RWPE1 (cell line): ENCODE measurements around the gene VTI1A.

ENCODE experiments used
- CTCF ChIA-PET: fragments of 350-600 bp; sonication (Branson Sonifier 250); formaldehyde crosslinking; extraction: SDS; loops from one replicate; lab custom pipeline; 2021; lab: Yijun Ruan, JAX
- POLR2A ChIA-PET: fragments of 400-600 bp; formaldehyde crosslinking; extraction: SDS; loops from one replicate; lab custom pipeline; 2020; ENCODE audit warnings: antibody characterized with exemption; ENCODE audit not compliant: low non-redundant PET; lab: Yijun Ruan, JAX
- DNase-seq: peaks from one replicate; pipeline ENCODE4 v3.0.0; 2012; ENCODE audit warnings: low spot score
- H3K27ac ChIP-seq: fragments of 450-650 bp; 2 replicates; pipeline ENCODE4 v1.5.1; 2017
- CTCF ChIP-seq: fragments of 450-650 bp; conservative IDR thresholded peaks from 2 replicates; pipeline ENCODE4 v1.5.1; 2017; ENCODE audit warnings: low read depth, mild to moderate bottlenecking

Gene VTI1A

GRCh38 chr10:112790921-112791320, 343.9 kb downstream of the VTI1A start:
- no peak overlapping the region for H3K27ac ChIP-seq
- no peak for TF ChIP-seq CTCF
- CTCF ChIA-PET, result interaction anchor here (0.6 kb wide), 1 partner anchor 15 kb away, joined by 3 read pairs; no protein-coding TSS in a partner anchor
- no peak for DNase-seq
- POLR2A ChIA-PET, result no interaction called here

GRCh38 chr10:112791447-112791846, 344.4 kb downstream of the VTI1A start:
- POLR2A ChIA-PET, result no interaction called here
- H3K27ac ChIP-seq, result no peak overlapping the region
- no peak for DNase-seq
- TF ChIP-seq CTCF, result no peak
- CTCF ChIA-PET, result no interaction called here

GRCh38 chr10:112792487-112793201, 345.6 kb downstream of the VTI1A start:
- POLR2A ChIA-PET, result no interaction called here
- no peak for TF ChIP-seq CTCF
- CTCF ChIA-PET, result interaction anchor here (0.6 kb wide), 1 partner anchor 144 kb away, joined by 3 read pairs; no protein-coding TSS in a partner anchor
- no peak overlapping the region for H3K27ac ChIP-seq
- DNase-seq, result no peak

GRCh38 chr10:112793202-112793921, 346.3 kb downstream of the VTI1A start:
- H3K27ac ChIP-seq, result no peak overlapping the region
- ChIA-PET POLR2A (no interaction called here), CTCF (interaction anchor here (0.6 kb wide), 1 partner anchor 33 kb away, joined by 3 read pairs; no protein-coding TSS in a partner anchor)
- no peak for TF ChIP-seq CTCF
- DNase-seq, result no peak

GRCh38 chr10:112794201-112794600, 347.2 kb downstream of the VTI1A start:
- H3K27ac ChIP-seq, result no peak overlapping the region
- no peak for DNase-seq
- POLR2A ChIA-PET, result no interaction called here
- no peak for TF ChIP-seq CTCF
- CTCF ChIA-PET, result no interaction called here

GRCh38 chr10:112795067-112795466, 348.1 kb downstream of the VTI1A start:
- DNase-seq, result no peak
- ChIA-PET POLR2A (no interaction called here), CTCF (no interaction called here)
- no peak for TF ChIP-seq CTCF
- H3K27ac ChIP-seq, result no peak overlapping the region
